Measurements from ENCODE around the gene AKR7A2. TPM values are rescaled to one million over a fixed set of nuclear protein-coding genes. Genes with fewer than 3 reads are reported as not detected.

The AKR7A2 gene
- total and polyA plus RNA-seq, 10 of the 15 experiments (the other 5 are each of a cell fraction or from before 2014, with no cell fraction given): 1.3 to 114 (median 48.0) TPM

GRCh38 chr1:19322481-19322880 lies 10.5 kb upstream of the AKR7A2 start:
- TF ChIP-seq, protein P1, sequence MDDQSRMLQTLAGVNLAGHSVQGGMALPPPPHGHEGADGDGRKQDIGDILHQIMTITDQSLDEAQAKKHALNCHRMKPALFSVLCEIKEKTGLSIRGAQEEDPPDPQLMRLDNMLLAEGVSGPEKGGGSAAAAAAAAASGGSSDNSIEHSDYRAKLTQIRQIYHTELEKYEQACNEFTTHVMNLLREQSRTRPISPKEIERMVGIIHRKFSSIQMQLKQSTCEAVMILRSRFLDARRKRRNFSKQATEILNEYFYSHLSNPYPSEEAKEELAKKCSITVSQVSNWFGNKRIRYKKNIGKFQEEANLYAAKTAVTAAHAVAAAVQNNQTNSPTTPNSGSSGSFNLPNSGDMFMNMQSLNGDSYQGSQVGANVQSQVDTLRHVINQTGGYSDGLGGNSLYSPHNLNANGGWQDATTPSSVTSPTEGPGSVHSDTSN (IDR thresholded peaks at IDR 0.05; ENCODE audit: insufficient replicate concordance, low read depth, low read length): no peak
- TF ChIP-seq, protein P2, sequence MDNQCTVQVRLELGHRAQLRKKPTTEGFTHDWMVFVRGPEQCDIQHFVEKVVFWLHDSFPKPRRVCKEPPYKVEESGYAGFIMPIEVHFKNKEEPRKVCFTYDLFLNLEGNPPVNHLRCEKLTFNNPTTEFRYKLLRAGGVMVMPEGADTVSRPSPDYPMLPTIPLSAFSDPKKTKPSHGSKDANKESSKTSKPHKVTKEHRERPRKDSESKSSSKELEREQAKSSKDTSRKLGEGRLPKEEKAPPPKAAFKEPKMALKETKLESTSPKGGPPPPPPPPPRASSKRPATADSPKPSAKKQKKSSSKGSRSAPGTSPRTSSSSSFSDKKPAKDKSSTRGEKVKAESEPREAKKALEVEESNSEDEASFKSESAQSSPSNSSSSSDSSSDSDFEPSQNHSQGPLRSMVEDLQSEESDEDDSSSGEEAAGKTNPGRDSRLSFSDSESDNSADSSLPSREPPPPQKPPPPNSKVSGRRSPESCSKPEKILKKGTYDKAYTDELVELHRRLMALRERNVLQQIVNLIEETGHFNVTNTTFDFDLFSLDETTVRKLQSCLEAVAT (IDR thresholded peaks at IDR 0.05): no peak
- TF ChIP-seq YY1 (IDR thresholded peaks at IDR 0.05; ENCODE audit: low read depth, low read length): no peak
- TF ChIP-seq FOXK2 (IDR thresholded peaks at IDR 0.05): no peak
- TF ChIP-seq CEBPB (IDR thresholded peaks at IDR 0.05; ENCODE audit: borderline replicate concordance in 1 of 2, low read depth in 2 of 2, low read length in 2 of 2): no peak
- TF ChIP-seq BACH1 (IDR thresholded peaks at IDR 0.05; ENCODE audit: borderline replicate concordance): no peak
- no peak for TF ChIP-seq EP300 (IDR thresholded peaks at IDR 0.05; ENCODE audit: borderline replicate concordance in 1 of 2, control insufficient read depth in 1 of 2, low read depth in 2 of 2, low read length in 2 of 2)
- TF ChIP-seq, protein P3, sequence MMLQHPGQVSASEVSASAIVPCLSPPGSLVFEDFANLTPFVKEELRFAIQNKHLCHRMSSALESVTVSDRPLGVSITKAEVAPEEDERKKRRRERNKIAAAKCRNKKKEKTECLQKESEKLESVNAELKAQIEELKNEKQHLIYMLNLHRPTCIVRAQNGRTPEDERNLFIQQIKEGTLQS (IDR thresholded peaks at IDR 0.05; ENCODE audit: borderline replicate concordance, extremely low read depth, low read depth, low read length): no peak
- TF ChIP-seq, protein P4, sequence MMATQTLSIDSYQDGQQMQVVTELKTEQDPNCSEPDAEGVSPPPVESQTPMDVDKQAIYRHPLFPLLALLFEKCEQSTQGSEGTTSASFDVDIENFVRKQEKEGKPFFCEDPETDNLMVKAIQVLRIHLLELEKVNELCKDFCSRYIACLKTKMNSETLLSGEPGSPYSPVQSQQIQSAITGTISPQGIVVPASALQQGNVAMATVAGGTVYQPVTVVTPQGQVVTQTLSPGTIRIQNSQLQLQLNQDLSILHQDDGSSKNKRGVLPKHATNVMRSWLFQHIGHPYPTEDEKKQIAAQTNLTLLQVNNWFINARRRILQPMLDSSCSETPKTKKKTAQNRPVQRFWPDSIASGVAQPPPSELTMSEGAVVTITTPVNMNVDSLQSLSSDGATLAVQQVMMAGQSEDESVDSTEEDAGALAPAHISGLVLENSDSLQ (IDR thresholded peaks at IDR 0.05): no peak
- no peak for TF ChIP-seq HDGF (IDR thresholded peaks at IDR 0.05)
- no peak for TF ChIP-seq PML (IDR thresholded peaks at IDR 0.05; ENCODE audit: low read length)
- TF ChIP-seq, protein P5, sequence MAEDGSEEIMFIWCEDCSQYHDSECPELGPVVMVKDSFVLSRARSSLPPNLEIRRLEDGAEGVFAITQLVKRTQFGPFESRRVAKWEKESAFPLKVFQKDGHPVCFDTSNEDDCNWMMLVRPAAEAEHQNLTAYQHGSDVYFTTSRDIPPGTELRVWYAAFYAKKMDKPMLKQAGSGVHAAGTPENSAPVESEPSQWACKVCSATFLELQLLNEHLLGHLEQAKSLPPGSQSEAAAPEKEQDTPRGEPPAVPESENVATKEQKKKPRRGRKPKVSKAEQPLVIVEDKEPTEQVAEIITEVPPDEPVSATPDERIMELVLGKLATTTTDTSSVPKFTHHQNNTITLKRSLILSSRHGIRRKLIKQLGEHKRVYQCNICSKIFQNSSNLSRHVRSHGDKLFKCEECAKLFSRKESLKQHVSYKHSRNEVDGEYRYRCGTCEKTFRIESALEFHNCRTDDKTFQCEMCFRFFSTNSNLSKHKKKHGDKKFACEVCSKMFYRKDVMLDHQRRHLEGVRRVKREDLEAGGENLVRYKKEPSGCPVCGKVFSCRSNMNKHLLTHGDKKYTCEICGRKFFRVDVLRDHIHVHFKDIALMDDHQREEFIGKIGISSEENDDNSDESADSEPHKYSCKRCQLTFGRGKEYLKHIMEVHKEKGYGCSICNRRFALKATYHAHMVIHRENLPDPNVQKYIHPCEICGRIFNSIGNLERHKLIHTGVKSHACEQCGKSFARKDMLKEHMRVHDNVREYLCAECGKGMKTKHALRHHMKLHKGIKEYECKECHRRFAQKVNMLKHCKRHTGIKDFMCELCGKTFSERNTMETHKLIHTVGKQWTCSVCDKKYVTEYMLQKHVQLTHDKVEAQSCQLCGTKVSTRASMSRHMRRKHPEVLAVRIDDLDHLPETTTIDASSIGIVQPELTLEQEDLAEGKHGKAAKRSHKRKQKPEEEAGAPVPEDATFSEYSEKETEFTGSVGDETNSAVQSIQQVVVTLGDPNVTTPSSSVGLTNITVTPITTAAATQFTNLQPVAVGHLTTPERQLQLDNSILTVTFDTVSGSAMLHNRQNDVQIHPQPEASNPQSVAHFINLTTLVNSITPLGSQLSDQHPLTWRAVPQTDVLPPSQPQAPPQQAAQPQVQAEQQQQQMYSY (CRISPR knock-in tag; IDR thresholded peaks at IDR 0.05): no peak
- TF ChIP-seq RCOR1 (conservative IDR thresholded peaks at IDR 0.05; ENCODE audit: low read depth, low read length): no peak
- TF ChIP-seq POLR2AphosphoS2 (IDR thresholded peaks at IDR 0.05; ENCODE audit: low read depth, low read length): no peak
- no peak for ATAC-seq
- CTCF ChIA-PET: interaction anchor here (0.6 kb wide), 1 partner anchor 58 kb away, joined by 3 read pairs; no protein-coding TSS in a partner anchor

More at GRCh38 chr1:19322481-19322880, 10.5 kb upstream of the AKR7A2 start:
- ChIA-PET POLR2A (no interaction called here), SMC1A (ENCODE audit: uncharacterized antibody, unreplicated experiment) (no interaction called here), RAD21 (ENCODE audit: unreplicated experiment) (no interaction called here)
- Histone ChIP-seq H4K20me1 (ENCODE audit: control insufficient read depth, insufficient read depth) (no peaks in the 10 kb centered on the region), H3K79me2 (ENCODE audit: control insufficient read depth, insufficient read depth, low read length) (no peaks in the 10 kb centered on the region), H2AFZ (ENCODE audit: control insufficient read depth, low read depth, low read length) (no peak overlapping the region), H3K36me3 (ENCODE audit: control insufficient read depth in 2 of 2, insufficient read depth in 2 of 2, low read length in 1 of 2) (peaks cover 4 to 7% of the 10 kb centered on the region in 2 experiments; a peak in 3 of 4 replicates), H3K9me3 (replicated peaks; ENCODE audit: control insufficient read depth, insufficient read depth, low read length) (no peaks in the 10 kb centered on the region), H3K9ac (ENCODE audit: control insufficient read depth, insufficient read depth, low read length) (no peak overlapping the region), H3K4me2 (ENCODE audit: control insufficient read depth, insufficient read depth) (no peak overlapping the region), H3K27ac (ENCODE audit: control insufficient read depth, insufficient read depth) (no peak overlapping the region), H3K27me3 (replicated peaks in 1 of 2; ENCODE audit: control insufficient read depth in 2 of 2, insufficient read depth in 2 of 2, low read length in 1 of 2) (no peaks in the 10 kb centered on the region), H3K4me1 (ENCODE audit: control insufficient read depth, insufficient read depth, low read length) (no peaks in the 10 kb centered on the region; the same call in 1 of the 2 replicates), H3K4me3 (no peak overlapping the region)
- intact Hi-C loops (cut with micrococcal nuclease; ENCODE audit: unreplicated experiment): no loop called here
- FAIRE-seq (no peak), DNase-seq (ENCODE audit: low read depth, low spot score) (no peak)
- 95% methylated on average over 10 of the region's 10 CpGs for WGBS (ENCODE audit: insufficient coverage, insufficient replicate concordance, low lambda C conversion rate, missing lambda C conversion rate)
- BruUV-seq (replicated peaks): no TSS peak
- in situ Hi-C loops (cut with MboI): no loop called here
